NCI-H345 (cell line): Measurements from ENCODE around the gene PHAF1.
"Not testable (repeated sequence)": the region's sequence is repeated elsewhere in the genome, so short reads cannot be mapped to it uniquely, and the experiment has no call there.

Source experiments
- DNase-seq: peaks from one replicate; lab custom pipeline; 2025; lab: John Stamatoyannopoulos, UW

The PHAF1 gene

GRCh38 chr16:67105246-67105645, 4.5 kb upstream of the PHAF1 start:
- no peak for DNase-seq

DNA sequence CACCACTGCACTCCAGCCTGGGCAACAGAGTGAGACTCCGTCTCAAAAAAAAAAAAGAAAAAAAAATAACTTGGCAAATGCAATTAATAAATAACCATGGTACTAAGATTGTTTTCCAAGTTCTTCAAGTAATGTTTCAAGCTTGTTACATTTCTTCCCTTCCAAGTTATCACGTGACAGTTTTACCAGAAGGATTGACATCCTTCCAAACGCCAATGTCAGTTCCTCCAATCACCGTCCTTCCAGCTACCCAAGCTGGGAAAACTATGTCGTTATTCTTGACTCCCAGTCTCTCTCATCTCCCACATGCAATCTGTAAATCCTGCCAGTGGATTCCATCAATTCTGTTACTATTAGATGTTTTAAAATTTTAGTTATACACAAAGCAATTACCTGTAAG, 3.9 kb upstream of the PHAF1 start:
- DNase-seq = no peak

DNA sequence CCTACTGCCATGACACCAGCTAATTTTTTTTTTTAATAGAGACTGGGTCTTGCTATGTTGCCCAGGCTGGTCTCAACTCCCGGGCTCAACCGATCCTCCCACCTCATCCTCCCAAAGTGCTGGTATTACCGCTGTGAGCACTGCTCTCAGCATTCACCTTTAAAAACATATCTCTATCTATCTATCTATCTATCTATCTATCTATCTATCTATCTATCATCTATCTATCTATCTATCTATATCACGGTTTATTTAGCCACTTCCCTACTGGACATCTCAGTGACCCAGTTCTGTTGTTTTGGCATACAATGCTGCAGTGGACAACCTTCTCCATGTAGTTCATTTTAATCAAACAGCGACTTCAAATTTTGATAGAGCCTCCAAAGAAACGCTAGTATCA, 1.3 kb upstream of the PHAF1 start:
- DNase-seq = no peak

DNA sequence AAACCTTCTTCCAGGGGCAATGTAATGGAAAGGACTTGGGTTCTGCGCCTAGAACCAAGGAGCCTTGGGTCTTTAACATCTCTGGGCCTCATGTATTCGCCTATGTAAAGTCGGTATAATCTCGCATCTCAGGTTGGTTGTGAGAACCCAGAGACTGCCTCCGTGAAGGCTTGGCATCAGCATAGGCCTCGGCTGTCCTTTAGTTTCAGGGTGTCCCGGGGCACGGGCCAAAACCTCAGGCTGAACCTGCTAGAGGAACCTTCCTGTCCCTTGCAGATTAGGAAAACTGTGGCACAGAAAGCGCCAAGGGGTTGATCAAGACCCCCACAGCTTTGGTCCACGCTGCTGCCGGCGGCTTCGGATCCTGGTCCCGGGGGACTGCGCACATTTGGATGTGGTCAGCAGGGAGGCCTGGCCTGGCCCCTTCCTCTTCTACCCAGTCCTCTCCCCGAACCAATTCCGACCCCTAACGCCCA, 772 bp upstream of the PHAF1 start:
- DNase-seq = no peak

DNA sequence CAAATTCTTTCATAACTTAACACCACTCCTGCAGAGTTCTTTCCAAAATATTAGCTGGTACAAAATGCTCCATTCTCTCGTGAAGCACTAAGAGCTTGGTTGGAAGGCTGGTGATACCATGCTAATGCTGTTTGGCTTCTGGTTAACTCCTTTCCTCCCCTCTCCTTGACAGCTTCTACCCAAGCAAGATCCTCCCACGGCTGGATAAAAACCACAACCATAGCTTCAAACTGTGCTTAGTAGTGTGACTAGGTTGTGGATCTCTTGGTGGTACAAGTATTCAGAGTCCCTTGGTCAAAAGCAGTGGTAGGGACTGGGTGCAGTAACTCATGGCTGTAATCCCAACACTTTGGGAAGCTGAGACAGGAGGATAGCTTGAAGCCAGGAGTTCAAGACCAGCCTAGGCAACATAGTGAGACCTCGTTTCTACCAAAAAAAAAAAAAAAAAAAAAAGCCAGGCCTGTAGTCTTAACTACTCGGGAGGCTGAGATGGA, 2.3 kb downstream of the PHAF1 start:
- DNase-seq = no peak

- DNase-seq = no peak
Observed at GRCh38 chr16:67112591-67113399, 3.1 kb downstream of the PHAF1 start.

DNA sequence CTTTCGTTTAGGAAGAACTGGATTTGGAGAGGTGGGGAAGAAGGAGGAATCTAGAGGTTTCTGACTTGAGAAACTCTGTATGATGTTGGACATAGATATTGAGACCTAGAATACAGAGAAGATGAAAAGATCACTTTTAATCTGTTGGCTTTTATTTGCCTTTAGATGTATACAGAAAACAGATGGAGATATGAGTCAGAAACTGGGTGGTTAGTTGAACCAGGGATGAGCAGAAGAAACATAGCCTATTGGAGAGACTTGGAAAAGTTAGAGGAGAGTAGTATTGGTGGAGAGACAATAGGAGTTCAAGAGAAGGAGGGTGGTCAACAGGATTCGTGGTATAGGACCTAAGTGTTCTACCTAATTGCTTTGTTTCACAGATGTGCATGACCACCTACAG, 5.1 kb downstream of the PHAF1 start:
- no peak for DNase-seq

DNA sequence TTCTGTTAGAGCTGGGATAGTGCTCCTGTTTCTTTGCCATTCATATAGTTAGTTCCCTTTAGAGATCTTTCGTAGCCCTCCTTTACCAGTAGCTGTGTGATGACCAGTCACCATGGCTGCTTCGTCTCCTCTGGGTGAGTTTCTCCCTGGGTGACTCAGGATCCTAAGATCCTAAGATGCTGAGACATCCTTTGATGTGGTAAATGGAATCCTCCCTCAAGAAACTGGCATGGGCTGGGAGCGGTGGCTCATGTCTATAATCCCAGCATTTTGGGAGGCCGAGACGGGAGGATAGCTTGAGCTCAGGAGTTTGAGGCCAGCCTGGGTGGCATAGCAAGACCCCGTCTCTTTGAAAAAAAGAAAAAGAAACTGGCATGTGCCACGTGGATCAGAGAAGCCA, 5.9 kb downstream of the PHAF1 start:
- no peak for DNase-seq

- no peak for DNase-seq
Observed at GRCh38 chr16:67116388-67117311, 6.9 kb downstream of the PHAF1 start.

GRCh38 chr16:67117716-67118115, 8.0 kb downstream of the PHAF1 start:
- DNase-seq = no peak

- no peak for DNase-seq
Observed at GRCh38 chr16:67120025-67120424, 10.3 kb downstream of the PHAF1 start.

GRCh38 chr16:67122799-67123198, 13.1 kb downstream of the PHAF1 start:
- DNase-seq = not testable (repeated sequence)

GRCh38 chr16:67128417-67128816, 18.7 kb downstream of the PHAF1 start:
- DNase-seq = no peak

DNA sequence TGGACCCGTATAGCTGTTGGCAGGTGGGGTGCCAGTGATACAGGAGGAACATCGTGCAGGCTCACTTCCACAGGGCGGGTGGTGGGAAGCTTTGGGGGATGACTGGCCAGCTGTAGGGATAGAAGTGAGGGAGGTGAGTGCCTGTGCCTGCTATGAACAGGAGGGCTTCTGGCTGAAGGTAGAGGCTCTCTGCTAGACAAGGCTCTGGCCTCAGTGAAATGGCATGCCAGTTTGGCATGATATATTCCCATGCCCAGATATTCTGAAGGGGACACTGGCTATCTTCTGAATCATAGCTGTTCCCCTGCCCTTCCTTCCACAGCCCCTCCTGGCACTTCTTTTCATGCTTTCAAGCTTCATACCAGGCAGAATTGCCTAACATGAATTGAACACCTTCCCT, 19.1 kb downstream of the PHAF1 start:
- no peak for DNase-seq

GRCh38 chr16:67129422-67129821, 19.7 kb downstream of the PHAF1 start:
- DNase-seq = no peak

DNA sequence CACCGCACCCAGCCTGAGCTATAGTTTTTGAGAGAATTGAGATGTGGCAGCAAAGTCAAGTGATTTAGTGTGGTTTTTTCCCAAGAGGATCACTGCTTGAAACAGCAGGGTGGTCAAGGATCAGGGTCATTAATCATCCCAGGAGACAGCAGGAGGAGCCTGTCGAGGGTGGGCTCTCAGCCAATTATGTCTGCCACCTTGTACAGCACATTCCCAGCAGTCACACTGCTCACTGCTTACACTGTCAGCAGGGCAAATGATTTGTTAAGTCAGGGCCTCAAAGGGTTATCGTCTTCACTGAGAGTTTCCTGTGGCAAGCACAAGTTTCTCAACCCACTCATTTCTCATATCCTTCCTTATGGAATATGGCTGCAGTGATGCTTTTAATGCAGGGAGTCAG, 27.9 kb downstream of the PHAF1 start:
- no peak for DNase-seq

DNA sequence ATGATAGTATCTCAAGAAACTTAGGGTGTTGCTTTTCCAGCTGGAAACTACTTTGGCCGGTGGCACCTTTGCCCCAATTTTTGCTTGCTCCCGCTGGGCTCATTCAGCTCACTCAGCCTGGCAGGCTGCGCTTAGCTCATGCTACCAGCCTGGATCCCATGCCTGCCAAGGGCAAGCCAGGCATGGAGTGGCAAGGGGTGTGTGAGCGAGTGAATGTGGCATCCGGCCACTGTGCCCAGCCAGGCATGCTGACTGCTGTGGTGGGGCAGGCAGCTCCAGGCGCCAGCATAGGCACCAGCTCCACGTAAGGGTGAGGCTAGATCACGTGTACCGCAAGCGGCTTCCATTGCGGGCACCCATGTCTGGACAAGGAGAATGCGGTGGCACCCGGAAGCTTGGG, 31.6 kb downstream of the PHAF1 start:
- no peak for DNase-seq

DNA sequence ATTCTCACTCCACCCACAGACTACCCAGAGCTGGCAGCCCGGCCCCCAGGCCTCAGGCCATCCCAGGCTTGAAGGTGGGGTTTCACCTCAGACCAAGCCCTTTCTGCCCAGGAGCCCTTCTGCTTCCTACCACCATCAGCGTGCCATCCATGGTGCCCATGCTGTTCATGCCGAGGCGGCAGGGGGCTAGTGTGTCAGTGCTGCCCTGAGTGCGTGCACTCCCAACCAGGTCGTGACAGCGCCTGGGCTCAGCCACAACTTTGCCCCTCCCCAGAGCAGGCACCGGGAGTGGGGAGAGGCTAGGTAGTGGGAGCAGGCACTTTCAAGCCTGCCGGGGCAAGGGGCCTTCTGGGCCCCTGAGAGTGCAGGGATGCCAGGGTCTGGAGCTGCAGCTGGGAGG, 32.6 kb downstream of the PHAF1 start:
- no peak for DNase-seq

DNA sequence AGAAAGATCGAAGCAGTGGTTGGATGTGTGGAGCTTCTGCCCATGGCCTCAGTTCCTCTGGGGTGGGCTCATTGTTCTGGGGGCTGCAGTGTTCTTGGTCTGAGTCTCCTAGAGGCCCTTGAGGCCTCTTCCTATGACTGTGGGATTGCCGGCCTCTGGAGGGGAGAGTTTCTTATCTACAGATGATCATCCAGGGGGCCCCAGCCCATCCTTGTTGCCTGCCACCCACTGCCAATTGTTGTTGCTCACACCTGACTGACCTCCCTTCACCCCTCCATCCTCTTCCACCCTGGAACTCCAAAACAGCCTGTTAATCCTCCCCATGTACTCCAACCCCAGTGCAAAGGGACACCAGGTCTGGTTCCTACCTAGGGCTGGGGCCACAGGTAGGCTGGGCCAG, 35.2 kb downstream of the PHAF1 start:
- no peak for DNase-seq

DNA sequence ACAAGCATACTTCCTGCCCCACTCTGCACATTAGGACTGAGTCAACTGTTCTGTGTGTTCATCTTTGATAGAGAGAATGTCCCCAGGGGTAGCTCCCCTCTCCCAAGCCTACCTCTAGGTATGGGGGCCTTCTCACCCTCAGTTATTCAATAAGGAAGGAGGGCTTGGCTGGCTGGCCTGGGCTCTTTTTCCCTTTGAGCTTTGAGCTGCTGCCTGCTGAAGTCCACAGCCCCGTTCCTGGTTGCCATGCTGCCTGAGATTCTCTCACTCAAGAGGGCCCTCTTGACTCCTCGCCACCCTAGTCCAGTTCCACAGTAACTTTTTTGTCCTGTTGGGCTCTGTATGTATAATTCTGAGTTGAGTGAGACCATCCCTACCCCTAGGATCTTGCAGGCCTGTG, 36.0 kb downstream of the PHAF1 start:
- no peak for DNase-seq

DNA sequence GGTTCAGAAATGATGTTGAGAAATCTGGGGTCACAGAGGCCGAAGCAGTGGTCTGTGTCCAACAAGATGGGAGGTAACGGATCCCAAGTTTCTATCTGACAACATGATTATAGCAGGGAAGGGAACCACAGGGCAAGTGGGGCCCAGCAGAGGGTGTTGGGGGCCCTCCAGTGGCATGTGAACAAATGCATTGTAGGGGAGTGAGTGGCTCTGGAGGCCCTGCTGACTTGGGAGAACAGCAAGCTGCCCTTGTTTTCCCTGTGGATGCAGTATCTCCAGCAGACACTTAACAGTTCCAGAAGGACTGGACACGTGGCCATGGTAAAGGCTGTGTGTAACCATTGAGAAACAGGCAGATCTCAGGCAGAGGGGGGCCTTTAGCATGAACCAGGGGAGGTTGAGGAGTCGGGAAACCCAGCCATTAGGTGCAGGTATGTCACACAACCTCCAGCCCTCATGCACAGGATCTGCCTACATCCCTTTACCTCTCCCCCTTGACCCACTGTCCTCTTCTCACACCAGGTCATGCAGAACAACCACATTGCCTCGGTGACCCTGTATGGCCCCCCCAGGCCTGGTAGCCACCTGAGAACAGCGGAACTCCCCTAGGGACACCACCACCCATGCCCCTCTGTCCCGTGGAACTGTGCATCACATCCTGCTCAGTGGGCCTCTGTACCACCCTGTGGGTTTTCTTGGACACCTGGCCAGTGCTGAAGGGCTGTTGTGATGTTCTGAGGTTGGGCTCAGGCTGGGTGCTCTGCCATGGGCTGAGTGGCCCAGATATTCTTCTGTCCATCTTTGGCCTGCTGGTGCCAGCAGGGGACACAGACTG, 37.0 kb downstream of the PHAF1 start:
- no peak for DNase-seq
